HG03457 (cell line): ENCODE data around the gene LCN1.
"Not testable (repeated sequence)": the region's sequence is repeated elsewhere in the genome, so short reads cannot be mapped to it uniquely, and the experiment has no call there.

Source experiments
- ATAC-seq: cut with Tn5 transposase; IDR thresholded peaks from one replicate; pipeline ENCODE4 v1.9.1; 2021; ENCODE audit warnings: moderate number of reproducible peaks; ENCODE audit not compliant: unreplicated experiment

LCN1 gene

GRCh38 chr9:135545646-135546176 is 24.5 kb downstream of the LCN1 start, which contains the start of gene OBP2A:
Gene OBP2A, plus strand, starts transcription at chr9:135546126. Its CDS starts 55 bp downstream, at chr9:135546181.
- not testable (repeated sequence) for ATAC-seq

GRCh38 chr9:135546792-135547617 is 25.8 kb downstream of the LCN1 start:
- ATAC-seq, result not testable (repeated sequence)

- no peak for ATAC-seq
Measured at GRCh38 chr9:135547756-135548736, 26.8 kb downstream of the LCN1 start.

- not testable (repeated sequence) for ATAC-seq
Measured at GRCh38 chr9:135549478-135550343, 28.5 kb downstream of the LCN1 start.

- ATAC-seq, result no peak
Measured at GRCh38 chr9:135550344-135550918, 29.2 kb downstream of the LCN1 start.

- no peak for ATAC-seq
Measured at GRCh38 chr9:135551031-135551430, 29.8 kb downstream of the LCN1 start.

- ATAC-seq, result no peak
Measured at GRCh38 chr9:135551456-135551855, 30.2 kb downstream of the LCN1 start.

GRCh38 chr9:135552021-135552697 is 30.9 kb downstream of the LCN1 start:
- ATAC-seq, result no peak

GRCh38 chr9:135552698-135553171 is 31.5 kb downstream of the LCN1 start:
- no peak for ATAC-seq

- no peak for ATAC-seq
Measured at GRCh38 chr9:135554718-135555117, 33.5 kb downstream of the LCN1 start.

- no peak for ATAC-seq
Measured at GRCh38 chr9:135555203-135555602, 34.0 kb downstream of the LCN1 start.

- no peak for ATAC-seq
Measured at GRCh38 chr9:135555910-135556309, 34.7 kb downstream of the LCN1 start.

- no peak for ATAC-seq
Measured at GRCh38 chr9:135559606-135560005, 38.4 kb downstream of the LCN1 start.

GRCh38 chr9:135561391-135562234 is 40.4 kb downstream of the LCN1 start, which contains the start of gene PAEP:
Gene PAEP, plus strand, starts transcription at chr9:135561756.
- no peak for ATAC-seq

GRCh38 chr9:135562235-135562745 is 41.0 kb downstream of the LCN1 start:
- no peak for ATAC-seq

GRCh38 chr9:135563039-135563476 is 41.8 kb downstream of the LCN1 start:
- no peak for ATAC-seq

GRCh38 chr9:135563858-135564257 is 42.6 kb downstream of the LCN1 start:
- ATAC-seq, result no peak

GRCh38 chr9:135565141-135565628 is 43.9 kb downstream of the LCN1 start:
- no peak for ATAC-seq
